MM.1S (cell line): Measurements from ENCODE around the gene CPLANE1.

Experiments used
- CTCF ChIP-seq: fragments of 300-600 bp; sonication (generic); IDR thresholded peaks from 2 replicates; pipeline ENCODE4 v1.5.1; 2016; ENCODE audit warnings: antibody characterized with exemption, low read length, mixed read lengths
- EZH2 ChIP-seq: fragments of 300-600 bp; sonication (generic); optimal IDR thresholded peaks from 2 replicates; pipeline ENCODE3; 2017; ENCODE audit warnings: low read depth, mild to moderate bottlenecking, antibody characterized with exemption, low read length, mixed read lengths
- EZH2phosphoT487 ChIP-seq: fragments of 300-600 bp; sonication (generic); IDR thresholded peaks from 2 replicates; pipeline ENCODE4 v1.6.1; 2018; ENCODE audit warnings: antibody characterized with exemption, low read length

GRCh38 chr5:37136694-37137093 lies 112.5 kb downstream of the CPLANE1 start:
- TF ChIP-seq EZH2 (no peak), CTCF (no peak), EZH2phosphoT487 (no peak)
